ENCODE data around the gene GALNT16. TPM values are rescaled to one million over a fixed set of nuclear protein-coding genes. Genes with fewer than 3 reads are reported as not detected.
"Not testable (repeated sequence)": the region's sequence is repeated elsewhere in the genome, so short reads cannot be mapped to it uniquely, and the experiment has no call there.

Gene GALNT16
- total RNA-seq, 2 experiments from 2014 or later = not detected

GRCh38 chr14:69270795-69271708 lies 11.1 kb downstream of the GALNT16 start:
- Mint-ChIP-seq H3K27me3 (no peaks in the 10 kb centered on the region), H3K4me3 (no peak overlapping the region), H3K36me3 (no peaks in the 10 kb centered on the region), H3K9me3 (no peaks in the 10 kb centered on the region), H3K27ac (no peak overlapping the region), H3K4me1 (ENCODE audit: low read depth) (no peaks in the 10 kb centered on the region)
- intact Hi-C loops (cut with micrococcal nuclease) = no loop called here
- ChIA-PET CTCF (no interaction called here), POLR2A (no interaction called here)
- DNase-seq = no peak

- Mint-ChIP-seq H3K36me3 (no peaks in the 10 kb centered on the region), H3K4me1 (ENCODE audit: low read depth) (no peaks in the 10 kb centered on the region), H3K9me3 (no peaks in the 10 kb centered on the region), H3K27me3 (no peaks in the 10 kb centered on the region), H3K27ac (no peak overlapping the region), H3K4me3 (no peak overlapping the region)
- intact Hi-C loops (cut with micrococcal nuclease) = no loop called here
- ChIA-PET POLR2A (no interaction called here), CTCF (no interaction called here)
- DNase-seq = no peak
Observed at GRCh38 chr14:69274321-69274720, 14.4 kb downstream of the GALNT16 start.

- Mint-ChIP-seq H3K27ac (no peak overlapping the region), H3K4me3 (no peak overlapping the region), H3K9me3 (no peaks in the 10 kb centered on the region), H3K27me3 (no peaks in the 10 kb centered on the region), H3K4me1 (ENCODE audit: low read depth) (no peaks in the 10 kb centered on the region), H3K36me3 (no peaks in the 10 kb centered on the region)
- no peak for DNase-seq
- CTCF ChIA-PET = no interaction called here
- intact Hi-C loops (cut with micrococcal nuclease) = no loop called here
- POLR2A ChIA-PET = no interaction called here
Observed at GRCh38 chr14:69275331-69275730, 15.4 kb downstream of the GALNT16 start.

GRCh38 chr14:69277356-69277755 lies 17.4 kb downstream of the GALNT16 start:
- H3K36me3 Mint-ChIP-seq; H3K4me1 Mint-ChIP-seq (ENCODE audit: low read depth); POLR2A ChIA-PET; H3K9me3 Mint-ChIP-seq; H3K27ac Mint-ChIP-seq; DNase-seq; H3K4me3 Mint-ChIP-seq; intact Hi-C loops (cut with micrococcal nuclease); H3K27me3 Mint-ChIP-seq: not testable (repeated sequence)
- CTCF ChIA-PET = interaction anchor here (0.7 kb wide), 1 partner anchor 35 kb away, joined by 3 read pairs; no protein-coding TSS in a partner anchor

- ChIA-PET CTCF (no interaction called here), POLR2A (no interaction called here)
- no peak overlapping the region for H3K27ac Mint-ChIP-seq
Observed at GRCh38 chr14:69280746-69281291, 20.9 kb downstream of the GALNT16 start.

GRCh38 chr14:69281450-69282169 lies 21.7 kb downstream of the GALNT16 start:
- ChIA-PET CTCF (no interaction called here), POLR2A (no interaction called here)
- Mint-ChIP-seq H3K9me3 (no peaks in the 10 kb centered on the region), H3K27me3 (peaks cover 5% of the 10 kb centered on the region), H3K4me1 (ENCODE audit: low read depth) (no peaks in the 10 kb centered on the region), H3K4me3 (no peak overlapping the region), H3K27ac (no peak overlapping the region), H3K36me3 (no peaks in the 10 kb centered on the region)
- DNase-seq = no peak
- intact Hi-C loops (cut with micrococcal nuclease) = no loop called here

More at GRCh38 chr14:69280746-69281291, 20.9 kb downstream of the GALNT16 start:
- no peaks in the 10 kb centered on the region for H3K36me3 Mint-ChIP-seq
- intact Hi-C loops (cut with micrococcal nuclease) = no loop called here
- H3K9me3 Mint-ChIP-seq = no peaks in the 10 kb centered on the region
- DNase-seq = no peak
- no peaks in the 10 kb centered on the region for H3K4me1 Mint-ChIP-seq (ENCODE audit: low read depth)
- H3K4me3 Mint-ChIP-seq = no peak overlapping the region
- H3K27me3 Mint-ChIP-seq = peaks cover 4% of the 10 kb centered on the region

GRCh38 chr14:69282448-69282847 lies 22.5 kb downstream of the GALNT16 start:
- intact Hi-C loops (cut with micrococcal nuclease) = no loop called here
- Mint-ChIP-seq H3K36me3 (no peaks in the 10 kb centered on the region), H3K27ac (no peak overlapping the region), H3K4me1 (ENCODE audit: low read depth) (no peaks in the 10 kb centered on the region), H3K9me3 (no peaks in the 10 kb centered on the region), H3K4me3 (no peak overlapping the region), H3K27me3 (peaks cover 5% of the 10 kb centered on the region)
- ChIA-PET POLR2A (no interaction called here), CTCF (no interaction called here)
- no peak for DNase-seq

GRCh38 chr14:69284170-69284569 lies 24.2 kb downstream of the GALNT16 start:
- CTCF ChIA-PET = no interaction called here
- no peak for DNase-seq
- H3K27ac Mint-ChIP-seq = no peak overlapping the region
- H3K4me1 Mint-ChIP-seq (ENCODE audit: low read depth) = no peaks in the 10 kb centered on the region
- no peaks in the 10 kb centered on the region for H3K36me3 Mint-ChIP-seq
- POLR2A ChIA-PET = no interaction called here
- H3K4me3 Mint-ChIP-seq = no peak overlapping the region
- intact Hi-C loops (cut with micrococcal nuclease) = no loop called here
- peaks cover 5% of the 10 kb centered on the region for H3K27me3 Mint-ChIP-seq
- H3K9me3 Mint-ChIP-seq = no peaks in the 10 kb centered on the region

GRCh38 chr14:69285661-69286255 lies 25.8 kb downstream of the GALNT16 start:
- Mint-ChIP-seq H3K4me1 (ENCODE audit: low read depth) (no peaks in the 10 kb centered on the region), H3K36me3 (no peaks in the 10 kb centered on the region), H3K4me3 (no peak overlapping the region), H3K27me3 (peaks cover 5% of the 10 kb centered on the region), H3K9me3 (no peaks in the 10 kb centered on the region), H3K27ac (no peak overlapping the region)
- intact Hi-C loops (cut with micrococcal nuclease) = no loop called here
- CTCF ChIA-PET = no interaction called here
- no peak for DNase-seq
- POLR2A ChIA-PET = no interaction called here

- no peak for DNase-seq
- H3K4me3 Mint-ChIP-seq = no peak overlapping the region
- H3K27me3 Mint-ChIP-seq = peaks cover 5% of the 10 kb centered on the region
- CTCF ChIA-PET = interaction anchor here (0.7 kb wide), 1 partner anchor 27 kb away, joined by 4 read pairs; the partner anchor contains the start of gene GALNT16
- H3K4me1 Mint-ChIP-seq (ENCODE audit: low read depth) = no peaks in the 10 kb centered on the region
- no peak overlapping the region for H3K27ac Mint-ChIP-seq
- POLR2A ChIA-PET = no interaction called here
- no peaks in the 10 kb centered on the region for H3K36me3 Mint-ChIP-seq
- intact Hi-C loops (cut with micrococcal nuclease) = no loop called here
- H3K9me3 Mint-ChIP-seq = no peaks in the 10 kb centered on the region
Observed at GRCh38 chr14:69287098-69288010, 27.4 kb downstream of the GALNT16 start.

GRCh38 chr14:69288011-69288771 lies 28.2 kb downstream of the GALNT16 start:
- no peaks in the 10 kb centered on the region for H3K36me3 Mint-ChIP-seq
- H3K9me3 Mint-ChIP-seq = no peaks in the 10 kb centered on the region
- intact Hi-C loops (cut with micrococcal nuclease) = no loop called here
- no peak overlapping the region for H3K27ac Mint-ChIP-seq
- DNase-seq = no peak
- H3K4me3 Mint-ChIP-seq = no peak overlapping the region
- H3K27me3 Mint-ChIP-seq = peaks cover 5% of the 10 kb centered on the region
- POLR2A ChIA-PET = no interaction called here
- CTCF ChIA-PET = interaction anchor here (0.7 kb wide), 1 partner anchor 28 kb away, joined by 4 read pairs; the partner anchor contains the start of gene GALNT16
- H3K4me1 Mint-ChIP-seq (ENCODE audit: low read depth) = no peaks in the 10 kb centered on the region

All from activated CD4-positive, alpha-beta memory T cell treated with anti-CD3 and anti-CD28 coated beads for 36 hours (primary cell).